K562 (cell line): ENCODE data around the gene PODXL2. TPM values are rescaled to one million over a fixed set of nuclear protein-coding genes. Genes with fewer than 3 reads are reported as not detected.

Experiments
- ATAC-seq: fragments of 200-7000 bp; cut with Tn5 transposase; 3 replicates; pipeline ENCODE4 v1.9.1; 2020; ENCODE audit warnings: moderate library complexity
- BruUV-seq: library from RNA; stranded (reverse); fragments of 400-500 nt; replicated peaks from 2 replicates; lab custom pipeline; 2021; lab: Mats Ljungman, UMichigan
- CTCF ChIA-PET: fragments of 300-600 bp; formaldehyde crosslinking; extraction: SDS; loops from one replicate; lab custom pipeline; 2021; ENCODE audit warnings: low intra/inter-chr PET ratio; lab: Yijun Ruan, JAX
- POLR2A ChIA-PET: fragments of 300-600, 350-650 bp; sonication (Branson Sonifier 250); formaldehyde crosslinking; extraction: SDS; loops from one replicate; lab custom pipeline; 2021; ENCODE audit warnings: antibody characterized with exemption, inconsistent platforms; lab: Yijun Ruan, JAX
- DNase-seq, 4 experiments: peaks; one replicate each; pipeline versions ENCODE4 v3.0.0 to v3.0.0-alpha.2; 2011 to 2018; ENCODE audit warnings: low spot score in 3 of 4, mixed read lengths in 3 of 4; ENCODE audit errors: extremely low read depth in 1 of 4
- FAIRE-seq: peaks from 2 replicates; lab custom pipeline; 2011; peaks lifted over from hg19 to GRCh38; lab: Jason Lieb, UNC
- H2AFZ ChIP-seq: 2 replicates; pipeline ENCODE4 v1.6.0; 2011; ENCODE audit warnings: low read depth, low read length, control low read depth, inconsistent platforms
- H3K27ac ChIP-seq: fragments of 200-600 bp; 3 replicates; pipeline ENCODE4 v1.8.0; 2011; ENCODE audit warnings: low read depth, mild to moderate bottlenecking, control low read depth, inconsistent platforms, low read length, moderate library complexity, mixed read lengths; ENCODE audit errors: extremely low read depth
- H3K27me3 ChIP-seq, 2 experiments: fragments of 300-600 bp in 1 of 2; 2 replicates in 1 of 2; 3 replicates in 1 of 2; pipeline versions ENCODE4 v1.6.0 to v1.8.0; 2011; ENCODE audit warnings: inconsistent platforms in 2 of 2, low read length in 2 of 2, mild to moderate bottlenecking in 1 of 2, mixed read lengths in 1 of 2, moderate library complexity in 1 of 2; ENCODE audit not compliant: control insufficient read depth in 2 of 2, insufficient read depth in 2 of 2
- H3K36me3 ChIP-seq: fragments of 300-600 bp; 3 replicates; pipeline ENCODE4 v1.8.0; 2011; ENCODE audit warnings: mild to moderate bottlenecking, low read length, inconsistent platforms; ENCODE audit not compliant: control insufficient read depth, insufficient read depth
- H3K4me1 ChIP-seq, 2 experiments: fragments of 200-600 bp in 1 of 2; replicated peaks in 1 of 2; 2 replicates in 1 of 2; 3 replicates in 1 of 2; pipeline versions ENCODE4 v1.5.1 to v1.8.0; 2011; ENCODE audit warnings: inconsistent platforms in 2 of 2, low read length in 2 of 2, mild to moderate bottlenecking in 1 of 2, mixed read lengths in 1 of 2, moderate library complexity in 1 of 2; ENCODE audit not compliant: control insufficient read depth in 2 of 2, insufficient read depth in 2 of 2
- H3K4me2 ChIP-seq: 2 replicates; pipeline ENCODE4 v1.6.1; 2011; ENCODE audit warnings: low read length, control low read depth, inconsistent platforms, mixed read lengths; ENCODE audit not compliant: insufficient read depth
- H3K4me3 ChIP-seq: fragments of 200-600 bp; sonication (generic), shearing (Covaris generic); 2 replicates; pipeline ENCODE4 v1.5.1; 2016; ENCODE audit warnings: control low read depth, inconsistent platforms
- H3K79me2 ChIP-seq: fragments of 200-600 bp; 3 replicates; pipeline ENCODE4 v1.8.0; 2011; ENCODE audit warnings: low read length, inconsistent platforms; ENCODE audit not compliant: control insufficient read depth, insufficient read depth
- H3K9ac ChIP-seq, 2 experiments: 2 replicates each; pipeline versions ENCODE4 v1.6.0 to v1.6.1; 2011; ENCODE audit warnings: low read depth in 2 of 2, low read length in 2 of 2, control low read depth in 1 of 2, inconsistent platforms in 1 of 2, mild to moderate bottlenecking in 1 of 2, mixed read lengths in 1 of 2; ENCODE audit not compliant: insufficient read depth in 1 of 2
- H3K9me1 ChIP-seq: one replicate; pipeline ENCODE4 v1.6.0; 2011; ENCODE audit warnings: inconsistent platforms, mild to moderate bottlenecking, low read length, moderate library complexity; ENCODE audit not compliant: control insufficient read depth, insufficient read depth
- H3K9me3 ChIP-seq: replicated peaks from 2 replicates; pipeline ENCODE4 v1.5.1; 2011; ENCODE audit warnings: low read depth, low read length, inconsistent platforms; ENCODE audit not compliant: control insufficient read depth, insufficient read depth
- H4K20me1 ChIP-seq: replicated peaks from 2 replicates; pipeline ENCODE4 v1.6.1; 2011; ENCODE audit warnings: low read length, inconsistent platforms, mixed read lengths; ENCODE audit not compliant: control insufficient read depth, insufficient read depth
- CGGBP1 ChIP-seq: fragments of 250-450 bp; sonication (Bioruptor Pico); IDR thresholded peaks from 2 replicates; pipeline ENCODE4 v1.9.0; 2021; ENCODE audit warnings: mild to moderate bottlenecking
- SPI1 ChIP-seq: IDR thresholded peaks from 2 replicates; pipeline ENCODE4 v1.6.1; 2011; ENCODE audit warnings: low read depth, low read length, control low read depth, borderline replicate concordance
- STAT5B ChIP-seq: fragments of 250-450 bp; sonication (Bioruptor Pico); IDR thresholded peaks from 2 replicates; pipeline ENCODE4 v1.8.0; 2021; ENCODE audit warnings: mild to moderate bottlenecking, inconsistent platforms
- SUPT5H ChIP-seq: fragments of 450-650 bp; IDR thresholded peaks from 2 replicates; pipeline ENCODE4 v1.6.1; 2016
- WGBS: fragments of 100-300 bp; shearing (Covaris generic); methylation state at CpG from one replicate; pipeline ENCODE4 v1.1.6; 2016; ENCODE audit warnings: low coverage, mixed read lengths; ENCODE audit not compliant: insufficient coverage; ENCODE audit errors: missing lambda C conversion rate; 5-methylcytosine and 5-hydroxymethylcytosine counted together
- in situ Hi-C: fragments of 300-500 bp; cut with MboI; formaldehyde crosslinking; loops from 4 replicates; pipeline ENCODE4 v1.15.0; 2018; ENCODE audit warnings: inconsistent platforms, mixed read lengths
- intact Hi-C: fragments of 100-400 bp; cut with micrococcal nuclease; formaldehyde crosslinking; loops from 2 replicates; pipeline ENCODE4 v1.14.2; 2022
- polyA plus RNA-seq, 8 experiments: library from polyadenylated mRNA; depleted of rRNA in 4 of 8; stranded (reverse) in 5 of 8; unstranded in 3 of 8; fragments of >200 nt; fragmentation: Nextera tagmentation in 2 of 8; fragmentation: Illumina TruSeq in 1 of 8; extraction: Ambion mirVana in 2 of 8; extraction: Trizol in 1 of 8; gene quantifications; 2 replicates each; pipeline versions ENCODE4 v1.2.1 to v1.2.3, GENCODE V29; 2011 to 2014; ENCODE audit warnings: inconsistent platforms in 1 of 8, missing spikeins in 1 of 8
- total RNA-seq, 7 experiments: library from RNA; depleted of rRNA in 6 of 7; stranded (reverse); fragments of >200 nt in 6 of 7; fragmentation: Illumina TruSeq in 2 of 7; extraction: Trizol in 2 of 7; gene quantifications; 2 replicates each; pipeline versions ENCODE4 v1.2.1 to v1.2.3, GENCODE V29; 2011 to 2021; ENCODE audit warnings: low replicate concordance in 1 of 7

PODXL2 gene
- total and polyA plus RNA-seq, 9 of the 15 experiments (the other 6 are each of a cell fraction or from before 2014, with no cell fraction given), result 0.03 to 52.5 (median 21.9) TPM

- TF ChIP-seq SUPT5H (no peak), STAT5B (CRISPR knock-in tag) (no peak), CGGBP1 (no peak)
These were observed 62.5 kb downstream of the PODXL2 start (continued) for GRCh38 chr3:127691489-127691888.

- no peak for TF ChIP-seq SPI1
- Histone ChIP-seq H3K9me3 (no peaks in the 10 kb centered on the region), H3K36me3 (no peaks in the 10 kb centered on the region), H3K27ac (no peak overlapping the region), H4K20me1 (no peaks in the 10 kb centered on the region), H3K4me2 (no peak overlapping the region), H3K9me1 (no peaks in the 10 kb centered on the region), H3K79me2 (no peaks in the 10 kb centered on the region), H3K4me3 (no peak overlapping the region), H3K27me3 (peaks cover 0 to 25% of the 10 kb centered on the region in 2 experiments; a peak in 4 of 5 replicates), H3K4me1 (peaks cover 0 to 9% of the 10 kb centered on the region in 2 experiments; a peak in 2 of 5 replicates), H2AFZ (no peak overlapping the region), H3K9ac (no peak overlapping the region)
- no TSS peak for BruUV-seq
- intact Hi-C loops (loop anchor here (5.0 kb wide), 1 partner anchor 140 kb away; no protein-coding TSS in a partner anchor), in situ Hi-C loops (no loop called here)
- ATAC-seq (no peak), DNase-seq (no peak), FAIRE-seq (no peak)
- 29% methylated on average over 6 of the region's 6 CpGs for WGBS
- ChIA-PET POLR2A (interaction anchor here (1.2 kb wide), 1 partner anchor 15 kb away, joined by 3 read pairs; no protein-coding TSS in a partner anchor), CTCF (no interaction called here)
These were observed 63.0 kb downstream of the PODXL2 start for GRCh38 chr3:127691974-127692373.
